Measurements from ENCODE around the gene NDFIP2. TPM values are rescaled to one million over a fixed set of nuclear protein-coding genes. Genes with fewer than 3 reads are reported as not detected.

Gene NDFIP2
- total RNA-seq, 1 donor from 2014 or later, result 40.0 TPM

- DNase-seq (ENCODE audit: low spot score in 2 of 2, unreplicated experiment in 2 of 2), result no peak
- peaks cover 7% of the 10 kb centered on the region for H3K9me3 Mint-ChIP-seq
- H3K27me3 Mint-ChIP-seq (ENCODE audit: low read depth), result no peaks in the 10 kb centered on the region
- H3K4me3 Mint-ChIP-seq, result no peak overlapping the region
- no peaks in the 10 kb centered on the region for H3K36me3 Mint-ChIP-seq
- no peak for TF ChIP-seq CTCF (IDR thresholded peaks at IDR 0.05; ENCODE audit: unreplicated experiment)
- peak overlapping the region; percentile 20 for H3K27ac Mint-ChIP-seq
- H3K4me1 Mint-ChIP-seq, result peaks cover 15% of the 10 kb centered on the region
Observed at GRCh38 chr13:79477968-79478367, 3.0 kb upstream of the NDFIP2 start.

- Mint-ChIP-seq H3K4me3 (peak overlapping the region; percentile 83), H3K27me3 (ENCODE audit: low read depth) (no peaks in the 10 kb centered on the region), H3K4me1 (peaks cover 30% of the 10 kb centered on the region), H3K36me3 (no peaks in the 10 kb centered on the region), H3K27ac (peak overlapping the region; percentile 44), H3K9me3 (no peaks in the 10 kb centered on the region)
- no peak for DNase-seq (ENCODE audit: low spot score in 2 of 2, unreplicated experiment in 2 of 2)
- TF ChIP-seq CTCF (IDR thresholded peaks at IDR 0.05; ENCODE audit: unreplicated experiment), result no peak
Observed at GRCh38 chr13:79479882-79480281, 1.1 kb upstream of the NDFIP2 start.

GRCh38 chr13:79481685-79482052 lies 714 bp downstream of the NDFIP2 start:
- Mint-ChIP-seq H3K27ac (peak overlapping the region; percentile 95), H3K4me3 (peak overlapping the region; percentile 83), H3K27me3 (ENCODE audit: low read depth) (no peaks in the 10 kb centered on the region), H3K36me3 (no peaks in the 10 kb centered on the region), H3K4me1 (peaks cover 42% of the 10 kb centered on the region), H3K9me3 (no peaks in the 10 kb centered on the region)
- TF ChIP-seq CTCF (IDR thresholded peaks at IDR 0.05; ENCODE audit: unreplicated experiment), result no peak
- no peak for DNase-seq (ENCODE audit: low spot score in 2 of 2, unreplicated experiment in 2 of 2)

- Mint-ChIP-seq H3K4me1 (peaks cover 48% of the 10 kb centered on the region), H3K4me3 (peak overlapping the region; percentile 83), H3K9me3 (no peaks in the 10 kb centered on the region), H3K27me3 (ENCODE audit: low read depth) (no peaks in the 10 kb centered on the region), H3K27ac (peak overlapping the region; percentile 95), H3K36me3 (no peaks in the 10 kb centered on the region)
- TF ChIP-seq CTCF (IDR thresholded peaks at IDR 0.05; ENCODE audit: unreplicated experiment), result no peak
- DNase-seq (ENCODE audit: low spot score in 2 of 2, unreplicated experiment in 2 of 2), result no peak
Observed at GRCh38 chr13:79482281-79482970, 1.5 kb downstream of the NDFIP2 start.

- Mint-ChIP-seq H3K27ac (peak overlapping the region; percentile 82), H3K27me3 (ENCODE audit: low read depth) (no peaks in the 10 kb centered on the region), H3K36me3 (no peaks in the 10 kb centered on the region), H3K4me3 (peak overlapping the region; percentile 52), H3K4me1 (peaks cover 47% of the 10 kb centered on the region), H3K9me3 (no peaks in the 10 kb centered on the region)
- no peak for DNase-seq (ENCODE audit: low spot score in 2 of 2, unreplicated experiment in 2 of 2)
- TF ChIP-seq CTCF (IDR thresholded peaks at IDR 0.05; ENCODE audit: unreplicated experiment), result no peak
Observed at GRCh38 chr13:79483086-79483706, 2.2 kb downstream of the NDFIP2 start.

All from mesothelial cell of epicardium (in vitro differentiated cells).